K562 (cell line): ENCODE results near the gene ARHGEF10L.

Source experiments
- BRF1 ChIP-seq: IDR thresholded peaks from 3 replicates; pipeline ENCODE4 v1.6.1; 2011; ENCODE audit warnings: borderline replicate concordance, mild to moderate bottlenecking; ENCODE audit not compliant: insufficient read length; ENCODE audit errors: extremely low read depth
- CTCF ChIP-seq, 3 experiments: IDR thresholded peaks in 2 of 3; conservative IDR thresholded peaks in 1 of 3; 2 replicates each; pipeline ENCODE4 v1.5.1; 2011 to 2012; ENCODE audit warnings: low read length in 3 of 3, mild to moderate bottlenecking in 3 of 3, control low read depth in 2 of 3, improper control_type of control experiment in 1 of 3, inconsistent platforms in 1 of 3, low read depth in 1 of 3, mixed read lengths in 1 of 3, moderate library complexity in 1 of 3; ENCODE audit not compliant: insufficient read depth in 2 of 3
- E4F1 ChIP-seq: fragments of 250-450 bp; sonication (Bioruptor Pico); IDR thresholded peaks from 2 replicates; pipeline ENCODE4 v1.5.0; 2021; ENCODE audit warnings: mild to moderate bottlenecking, borderline replicate concordance
- FOXK2 ChIP-seq, 2 experiments: fragments of 450-650 bp; IDR thresholded peaks in 1 of 2; conservative IDR thresholded peaks in 1 of 2; 2 replicates each; pipeline ENCODE4 v1.6.1; 2016; ENCODE audit warnings: low read depth in 2 of 2, mild to moderate bottlenecking in 1 of 2
- MAZ ChIP-seq, 2 experiments: fragments of 450-650 bp in 1 of 2; sonication (generic) in 1 of 2; formaldehyde crosslinking; IDR thresholded peaks in 1 of 2; conservative IDR thresholded peaks in 1 of 2; 2 replicates each; pipeline versions ENCODE4 v1.4.0 to v1.5.0; 2020; ENCODE audit warnings: mild to moderate bottlenecking in 1 of 2, missing genetic modification reagents in 1 of 2
- MTA1 ChIP-seq: fragments of 450-650 bp; IDR thresholded peaks from 2 replicates; pipeline ENCODE4 v1.6.1; 2017; ENCODE audit warnings: borderline replicate concordance
- SREBF2 ChIP-seq: sonication (generic); formaldehyde crosslinking; IDR thresholded peaks from 2 replicates; pipeline ENCODE4 v1.4.0; 2020; ENCODE audit warnings: mild to moderate bottlenecking, missing genetic modification reagents
- TBP ChIP-seq: optimal IDR thresholded peaks from 2 replicates; pipeline ENCODE3; 2011; ENCODE audit warnings: low read depth, low read length, improper control_type of control experiment
- TCF7L2 ChIP-seq: fragments of 150-350 bp; IDR thresholded peaks from 2 replicates; pipeline ENCODE4 v1.6.1; 2016; ENCODE audit warnings: low read depth, mild to moderate bottlenecking, low read length, moderate library complexity
- ZSCAN29 ChIP-seq: fragments of 450-650 bp; IDR thresholded peaks from 2 replicates; pipeline ENCODE4 v1.6.1; 2017

GRCh38 chr1:17540255-17541001 is 930 bp downstream of the ARHGEF10L start:
- TF ChIP-seq MAZ (CRISPR knock-in tag; conservative IDR thresholded peaks at IDR 0.05 in 1 of 2, IDR thresholded peaks at IDR 0.05 in 1 of 2), result no peak
- no peak for TF ChIP-seq SREBF2 (CRISPR knock-in tag)
- TF ChIP-seq ZSCAN29, result no peak
- TF ChIP-seq E4F1 (CRISPR knock-in tag), result no peak
- no peak for TF ChIP-seq TBP
- TF ChIP-seq MTA1, result no peak
- no peak for TF ChIP-seq CTCF (IDR thresholded peaks at IDR 0.05 in 2 of 3, conservative IDR thresholded peaks at IDR 0.05 in 1 of 3; ENCODE audit: insufficient read depth in 2 of 3, low read depth in 1 of 3, low read length in 3 of 3)
- no peak for TF ChIP-seq TCF7L2
- no peak for TF ChIP-seq BRF1
- TF ChIP-seq FOXK2 (conservative IDR thresholded peaks at IDR 0.05 in 1 of 2, IDR thresholded peaks at IDR 0.05 in 1 of 2; ENCODE audit: low read depth in 2 of 2), result no peak
